Adrenal gland (tissue), 5 donors: Measurements from ENCODE around the gene LENG9.

Experiments
- POLR2A ChIP-seq, 2 donors: fragments of 450-650 bp; IDR thresholded peaks; one replicate each; pipeline ENCODE4 v1.6.1; 2017; ENCODE audit warnings: antibody characterized with exemption in 2 of 2, mild to moderate bottlenecking in 2 of 2, moderate library complexity in 1 of 2
- TF ChIP-seq, protein P1 (sequence below), 6 experiments: fragments of 450-650 bp in 4 of 6; fragments of 200-600 bp in 2 of 6; sonication (generic) in 1 of 6; IDR thresholded peaks; 1 replicate in 5 of 6; 2 replicates in 1 of 6; pipeline versions ENCODE4 v1.5.1 to v1.8.0; 2016 to 2021; ENCODE audit warnings: antibody characterized with exemption in 6 of 6, mild to moderate bottlenecking in 2 of 6, moderate library complexity in 1 of 6
- donor health status: DM: no; HTN: no; CAD: no.

DNA sequence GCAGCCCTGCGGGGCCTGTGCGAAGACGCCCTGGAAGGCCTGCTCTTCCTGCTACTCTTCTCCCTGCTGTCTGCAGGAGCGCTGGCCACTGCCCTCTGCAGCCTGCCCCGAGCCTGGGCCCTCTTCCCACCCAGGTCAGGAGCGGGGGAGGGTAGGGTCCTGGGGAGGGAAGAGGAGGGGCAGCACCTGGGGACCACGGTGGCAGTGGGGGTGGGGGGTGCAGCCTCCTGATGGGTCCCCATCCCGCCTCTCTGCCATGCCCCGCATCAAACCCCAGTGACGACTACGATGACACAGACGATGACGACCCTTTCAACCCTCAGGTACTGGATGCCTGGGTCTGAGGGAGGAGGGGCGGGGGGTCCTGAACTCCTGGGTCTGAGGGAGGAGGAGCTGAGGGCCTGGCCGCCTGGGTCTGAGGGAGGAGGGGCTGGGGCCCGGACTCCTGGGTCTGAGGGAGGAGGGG lies 28.0 kb downstream of the LENG9 start:
- TF ChIP-seq, protein P1, sequence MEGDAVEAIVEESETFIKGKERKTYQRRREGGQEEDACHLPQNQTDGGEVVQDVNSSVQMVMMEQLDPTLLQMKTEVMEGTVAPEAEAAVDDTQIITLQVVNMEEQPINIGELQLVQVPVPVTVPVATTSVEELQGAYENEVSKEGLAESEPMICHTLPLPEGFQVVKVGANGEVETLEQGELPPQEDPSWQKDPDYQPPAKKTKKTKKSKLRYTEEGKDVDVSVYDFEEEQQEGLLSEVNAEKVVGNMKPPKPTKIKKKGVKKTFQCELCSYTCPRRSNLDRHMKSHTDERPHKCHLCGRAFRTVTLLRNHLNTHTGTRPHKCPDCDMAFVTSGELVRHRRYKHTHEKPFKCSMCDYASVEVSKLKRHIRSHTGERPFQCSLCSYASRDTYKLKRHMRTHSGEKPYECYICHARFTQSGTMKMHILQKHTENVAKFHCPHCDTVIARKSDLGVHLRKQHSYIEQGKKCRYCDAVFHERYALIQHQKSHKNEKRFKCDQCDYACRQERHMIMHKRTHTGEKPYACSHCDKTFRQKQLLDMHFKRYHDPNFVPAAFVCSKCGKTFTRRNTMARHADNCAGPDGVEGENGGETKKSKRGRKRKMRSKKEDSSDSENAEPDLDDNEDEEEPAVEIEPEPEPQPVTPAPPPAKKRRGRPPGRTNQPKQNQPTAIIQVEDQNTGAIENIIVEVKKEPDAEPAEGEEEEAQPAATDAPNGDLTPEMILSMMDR (IDR thresholded peaks at IDR 0.05), result no peak
- no peak for TF ChIP-seq POLR2A (IDR thresholded peaks at IDR 0.05)
